Measurements from ENCODE around the gene CACNA2D3.

- TF ChIP-seq, protein P1, sequence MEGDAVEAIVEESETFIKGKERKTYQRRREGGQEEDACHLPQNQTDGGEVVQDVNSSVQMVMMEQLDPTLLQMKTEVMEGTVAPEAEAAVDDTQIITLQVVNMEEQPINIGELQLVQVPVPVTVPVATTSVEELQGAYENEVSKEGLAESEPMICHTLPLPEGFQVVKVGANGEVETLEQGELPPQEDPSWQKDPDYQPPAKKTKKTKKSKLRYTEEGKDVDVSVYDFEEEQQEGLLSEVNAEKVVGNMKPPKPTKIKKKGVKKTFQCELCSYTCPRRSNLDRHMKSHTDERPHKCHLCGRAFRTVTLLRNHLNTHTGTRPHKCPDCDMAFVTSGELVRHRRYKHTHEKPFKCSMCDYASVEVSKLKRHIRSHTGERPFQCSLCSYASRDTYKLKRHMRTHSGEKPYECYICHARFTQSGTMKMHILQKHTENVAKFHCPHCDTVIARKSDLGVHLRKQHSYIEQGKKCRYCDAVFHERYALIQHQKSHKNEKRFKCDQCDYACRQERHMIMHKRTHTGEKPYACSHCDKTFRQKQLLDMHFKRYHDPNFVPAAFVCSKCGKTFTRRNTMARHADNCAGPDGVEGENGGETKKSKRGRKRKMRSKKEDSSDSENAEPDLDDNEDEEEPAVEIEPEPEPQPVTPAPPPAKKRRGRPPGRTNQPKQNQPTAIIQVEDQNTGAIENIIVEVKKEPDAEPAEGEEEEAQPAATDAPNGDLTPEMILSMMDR (IDR thresholded peaks at IDR 0.05; ENCODE audit: poor library complexity, severe bottlenecking), result no peak
- TF ChIP-seq MXI1 (conservative IDR thresholded peaks at IDR 0.05; ENCODE audit: poor library complexity, severe bottlenecking) (no peak), EZH2 (IDR thresholded peaks at IDR 0.05; ENCODE audit: borderline replicate concordance, insufficient read depth, low read length, poor library complexity, severe bottlenecking) (no peak), RAD21 (conservative IDR thresholded peaks at IDR 0.05) (no peak), EP300 (conservative IDR thresholded peaks at IDR 0.05; ENCODE audit: poor library complexity, severe bottlenecking) (no peak), SMC3 (conservative IDR thresholded peaks at IDR 0.05; ENCODE audit: poor library complexity) (no peak), POLR2AphosphoS5 (IDR thresholded peaks at IDR 0.05) (peak; percentile 57), TAF1 (IDR thresholded peaks at IDR 0.05; ENCODE audit: low read depth) (no peak), REST (IDR thresholded peaks at IDR 0.05; ENCODE audit: borderline replicate concordance) (no peak)
Measured at GRCh38 chr3:54773271-54773670, 650.9 kb downstream of the CACNA2D3 start.

All from neural cell (in vitro differentiated cells).